Suprapubic skin (tissue), 4 donors: ENCODE results near the gene IKZF4. TPM values are rescaled to one million over a fixed set of nuclear protein-coding genes. Genes with fewer than 3 reads are reported as not detected.

Experiments used
- DNase-seq, 2 donors: peaks; one replicate each; pipeline ENCODE4 v3.0.0-alpha.2; 2019; ENCODE audit warnings: low spot score in 2 of 2
- H3K27ac ChIP-seq: fragments of 200-600 bp; sonication (generic); one replicate; pipeline ENCODE4 v1.5.1; 2019
- H3K27me3 ChIP-seq: fragments of 200-600 bp; sonication (generic); one replicate; pipeline ENCODE4 v1.5.1; 2019
- H3K36me3 ChIP-seq: fragments of 200-600 bp; sonication (generic); one replicate; pipeline ENCODE4 v1.5.1; 2019
- H3K4me1 ChIP-seq: fragments of 200-600 bp; sonication (generic); one replicate; pipeline ENCODE4 v1.5.1; 2019
- H3K4me3 ChIP-seq: fragments of 200-600 bp; sonication (generic); one replicate; pipeline ENCODE4 v1.5.1; 2019; ENCODE audit warnings: mild to moderate bottlenecking
- H3K9me3 ChIP-seq: fragments of 200-600 bp; sonication (generic); one replicate; pipeline ENCODE4 v1.5.1; 2019
- EP300 ChIP-seq: sonication (generic); formaldehyde crosslinking; IDR thresholded peaks from one replicate; pipeline ENCODE4 v1.6.1; 2017; ENCODE audit warnings: antibody characterized with exemption
- POLR2A ChIP-seq, 2 donors: fragments of 450-650 bp; IDR thresholded peaks; one replicate each; pipeline ENCODE4 v1.6.1; 2017; ENCODE audit warnings: antibody characterized with exemption in 2 of 2, mild to moderate bottlenecking in 2 of 2, moderate library complexity in 2 of 2
- POLR2AphosphoS5 ChIP-seq, 3 donors: sonication (generic); formaldehyde crosslinking; IDR thresholded peaks; one replicate each; pipeline ENCODE4 v1.6.1; 2017; ENCODE audit warnings: antibody characterized with exemption in 3 of 3
- WGBS: methylation state at CpG from one replicate; pipeline ENCODE4 v1.1.5; 2018; 5-methylcytosine and 5-hydroxymethylcytosine counted together
- total RNA-seq, 4 donors: library from RNA; depleted of rRNA; stranded (reverse); fragments of >200 nt; gene quantifications; one replicate each; pipeline ENCODE4 v1.1.0, GENCODE V29; 2016
- TF ChIP-seq, protein P1 (sequence below), 2 donors: fragments of 200-600 bp in 1 of 2; fragments of 450-650 bp in 1 of 2; sonication (generic) in 1 of 2; IDR thresholded peaks; one replicate each; pipeline ENCODE4 v1.5.1; 2016 to 2019; ENCODE audit warnings: antibody characterized with exemption in 2 of 2, mild to moderate bottlenecking in 1 of 2, moderate library complexity in 1 of 2

The IKZF4 gene
- total RNA-seq, 4 donors from 2014 or later: 3.2 to 10.5 (median 3.8) TPM

DNA sequence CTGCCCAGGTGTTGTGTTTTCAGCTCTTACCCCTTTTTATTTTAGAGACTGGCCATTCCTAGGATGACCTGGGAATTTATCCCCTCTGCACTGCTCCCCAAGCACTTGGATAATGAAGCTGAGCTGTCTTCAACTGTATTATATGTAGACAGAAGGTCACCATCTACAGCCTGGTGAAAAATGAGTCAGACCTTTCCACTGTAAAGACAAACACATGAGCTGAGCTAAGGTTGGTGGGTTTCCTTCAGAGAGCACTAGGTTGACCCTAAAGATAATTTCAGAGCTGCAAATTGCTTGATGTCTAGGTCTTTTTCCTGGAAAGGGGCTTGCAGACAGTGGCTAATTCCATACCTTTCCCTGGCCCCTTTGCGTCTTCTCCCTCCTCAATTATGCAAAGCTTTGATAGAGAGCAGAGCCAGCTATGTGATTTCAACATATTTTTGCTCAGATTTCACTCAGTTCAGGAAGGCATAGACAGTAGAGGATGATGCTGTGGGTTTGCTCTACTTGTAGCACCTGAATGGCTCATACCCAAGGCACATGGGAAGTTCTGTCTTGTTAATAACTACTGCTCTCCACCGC lies 9.2 kb upstream of the IKZF4 start:
- Histone ChIP-seq H3K4me1 (peaks cover 12% of the 10 kb centered on the region), H3K27me3 (no peaks in the 10 kb centered on the region), H3K36me3 (no peaks in the 10 kb centered on the region), H3K27ac (no peak overlapping the region), H3K4me3 (no peak overlapping the region), H3K9me3 (no peaks in the 10 kb centered on the region)
- no peak for DNase-seq
- no peak for TF ChIP-seq POLR2AphosphoS5 (IDR thresholded peaks at IDR 0.05)
- no peak for TF ChIP-seq POLR2A (IDR thresholded peaks at IDR 0.05)
- TF ChIP-seq, protein P1, sequence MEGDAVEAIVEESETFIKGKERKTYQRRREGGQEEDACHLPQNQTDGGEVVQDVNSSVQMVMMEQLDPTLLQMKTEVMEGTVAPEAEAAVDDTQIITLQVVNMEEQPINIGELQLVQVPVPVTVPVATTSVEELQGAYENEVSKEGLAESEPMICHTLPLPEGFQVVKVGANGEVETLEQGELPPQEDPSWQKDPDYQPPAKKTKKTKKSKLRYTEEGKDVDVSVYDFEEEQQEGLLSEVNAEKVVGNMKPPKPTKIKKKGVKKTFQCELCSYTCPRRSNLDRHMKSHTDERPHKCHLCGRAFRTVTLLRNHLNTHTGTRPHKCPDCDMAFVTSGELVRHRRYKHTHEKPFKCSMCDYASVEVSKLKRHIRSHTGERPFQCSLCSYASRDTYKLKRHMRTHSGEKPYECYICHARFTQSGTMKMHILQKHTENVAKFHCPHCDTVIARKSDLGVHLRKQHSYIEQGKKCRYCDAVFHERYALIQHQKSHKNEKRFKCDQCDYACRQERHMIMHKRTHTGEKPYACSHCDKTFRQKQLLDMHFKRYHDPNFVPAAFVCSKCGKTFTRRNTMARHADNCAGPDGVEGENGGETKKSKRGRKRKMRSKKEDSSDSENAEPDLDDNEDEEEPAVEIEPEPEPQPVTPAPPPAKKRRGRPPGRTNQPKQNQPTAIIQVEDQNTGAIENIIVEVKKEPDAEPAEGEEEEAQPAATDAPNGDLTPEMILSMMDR (IDR thresholded peaks at IDR 0.05): no peak
- no peak for TF ChIP-seq EP300
- 98% methylated on average over 2 of the region's 2 CpGs for WGBS

DNA sequence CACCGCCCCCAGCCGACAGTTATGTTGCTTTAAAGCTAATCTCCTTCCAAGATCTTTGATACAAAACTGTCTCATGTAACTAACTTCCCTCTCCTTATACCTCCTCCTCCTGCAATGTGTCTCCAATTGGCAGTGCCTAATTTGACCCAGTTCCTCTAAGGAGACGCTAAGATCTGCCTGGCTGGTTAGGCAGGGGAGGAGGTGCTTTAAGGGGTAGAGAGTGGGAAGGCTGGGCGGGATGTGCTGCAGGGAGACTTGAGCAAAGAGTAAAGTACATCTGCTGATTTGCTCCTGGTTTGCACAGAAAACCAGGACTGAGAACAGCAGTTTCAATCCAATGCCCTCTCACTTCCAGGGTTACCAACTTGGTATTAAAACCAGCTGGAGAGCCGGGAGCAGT lies 7.4 kb upstream of the IKZF4 start:
- DNase-seq: no peak
- Histone ChIP-seq H3K27ac (no peak overlapping the region), H3K4me3 (no peak overlapping the region), H3K9me3 (no peaks in the 10 kb centered on the region), H3K36me3 (no peaks in the 10 kb centered on the region), H3K4me1 (no peaks in the 10 kb centered on the region), H3K27me3 (no peaks in the 10 kb centered on the region)
- TF ChIP-seq EP300: no peak
- TF ChIP-seq POLR2A (IDR thresholded peaks at IDR 0.05): no peak
- TF ChIP-seq, protein P1 (IDR thresholded peaks at IDR 0.05): no peak
- no peak for TF ChIP-seq POLR2AphosphoS5 (IDR thresholded peaks at IDR 0.05)
- WGBS: 69% methylated on average over 4 of the region's 5 CpGs

DNA sequence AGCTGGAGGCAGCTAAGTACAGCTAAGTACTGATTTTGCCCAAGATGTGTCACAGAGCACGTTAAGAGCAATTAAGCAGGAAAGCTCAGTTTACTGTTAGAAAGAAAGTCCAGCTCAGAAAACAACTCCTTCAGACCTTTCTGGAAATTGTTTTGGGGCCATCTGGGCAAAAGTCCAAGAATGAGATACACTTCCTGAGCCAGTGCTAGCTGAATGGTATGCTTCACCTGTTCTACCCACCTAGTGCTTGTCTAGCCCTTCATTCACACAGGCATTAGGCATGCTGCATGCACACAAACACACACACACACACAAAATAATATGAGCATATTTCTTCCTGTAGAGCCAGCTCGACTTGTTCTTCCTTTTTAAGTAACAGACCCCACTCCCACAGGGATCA lies 6.6 kb upstream of the IKZF4 start:
- DNase-seq: no peak
- Histone ChIP-seq H3K9me3 (no peaks in the 10 kb centered on the region), H3K27ac (no peak overlapping the region), H3K4me1 (no peaks in the 10 kb centered on the region), H3K4me3 (no peak overlapping the region), H3K36me3 (peaks cover 5% of the 10 kb centered on the region), H3K27me3 (no peaks in the 10 kb centered on the region)
- TF ChIP-seq EP300 (no peak), POLR2AphosphoS5 (IDR thresholded peaks at IDR 0.05) (no peak)
- 64% methylated on average over 2 of the region's 2 CpGs for WGBS

DNA sequence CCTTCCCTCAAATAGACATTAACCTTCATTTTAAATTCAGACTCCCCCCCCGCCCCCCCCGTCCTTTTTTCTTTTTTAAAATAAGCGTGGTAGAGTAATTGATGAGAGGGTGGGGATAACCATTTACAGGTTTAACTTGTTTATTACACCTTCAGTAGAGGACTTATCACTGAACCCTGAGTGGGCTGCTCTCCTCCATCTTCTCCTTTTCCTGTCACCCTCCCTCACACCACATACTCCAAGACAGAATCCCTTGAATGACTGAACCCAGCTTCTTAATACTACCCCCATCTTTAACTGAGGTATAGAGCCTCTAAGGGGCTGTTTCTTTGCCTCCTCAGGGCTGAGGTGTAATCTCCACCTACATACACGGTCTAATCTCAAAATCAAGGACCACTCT lies 3.7 kb upstream of the IKZF4 start:
- no peak overlapping the region for H3K27ac ChIP-seq
- 86% methylated on average over 4 of the region's 4 CpGs for WGBS
- H3K36me3 ChIP-seq: peaks cover 12% of the 10 kb centered on the region
- no peak for DNase-seq
- peaks cover 12% of the 10 kb centered on the region for H3K4me1 ChIP-seq
- H3K9me3 ChIP-seq: no peaks in the 10 kb centered on the region
- no peak for TF ChIP-seq POLR2A (IDR thresholded peaks at IDR 0.05)
- TF ChIP-seq POLR2AphosphoS5 (IDR thresholded peaks at IDR 0.05): no peak
- TF ChIP-seq, protein P1 (IDR thresholded peaks at IDR 0.05): no peak
- TF ChIP-seq EP300: no peak
- no peak overlapping the region for H3K4me3 ChIP-seq
- no peaks in the 10 kb centered on the region for H3K27me3 ChIP-seq

DNA sequence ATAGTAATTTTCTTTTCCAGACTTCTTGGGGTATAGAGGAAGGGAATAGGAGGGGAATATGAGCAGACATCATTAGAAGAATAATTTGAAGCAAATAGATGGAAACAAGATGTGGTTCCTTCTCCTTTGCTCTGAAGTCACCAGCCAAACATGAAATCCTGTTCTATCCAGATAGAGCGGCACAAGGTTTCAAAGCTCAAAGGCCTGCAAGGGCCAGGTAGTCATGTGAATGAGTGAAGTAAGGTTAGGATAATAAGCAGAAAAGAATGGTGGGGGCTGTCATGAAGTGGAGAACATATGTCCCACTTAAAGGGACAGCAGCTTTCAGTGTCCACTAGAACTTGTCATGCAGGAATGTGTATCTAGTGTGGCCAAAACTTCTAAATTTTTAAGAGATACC lies 2.5 kb upstream of the IKZF4 start:
- H3K4me3 ChIP-seq: no peak overlapping the region
- H3K27ac ChIP-seq: no peak overlapping the region
- peaks cover 12% of the 10 kb centered on the region for H3K4me1 ChIP-seq
- 100% methylated on average over 1 of the region's 1 CpG for WGBS
- no peaks in the 10 kb centered on the region for H3K9me3 ChIP-seq
- peaks cover 12% of the 10 kb centered on the region for H3K36me3 ChIP-seq
- H3K27me3 ChIP-seq: no peaks in the 10 kb centered on the region
- TF ChIP-seq POLR2AphosphoS5 (IDR thresholded peaks at IDR 0.05) (no peak), POLR2A (IDR thresholded peaks at IDR 0.05) (no peak)
- DNase-seq: no peak

DNA sequence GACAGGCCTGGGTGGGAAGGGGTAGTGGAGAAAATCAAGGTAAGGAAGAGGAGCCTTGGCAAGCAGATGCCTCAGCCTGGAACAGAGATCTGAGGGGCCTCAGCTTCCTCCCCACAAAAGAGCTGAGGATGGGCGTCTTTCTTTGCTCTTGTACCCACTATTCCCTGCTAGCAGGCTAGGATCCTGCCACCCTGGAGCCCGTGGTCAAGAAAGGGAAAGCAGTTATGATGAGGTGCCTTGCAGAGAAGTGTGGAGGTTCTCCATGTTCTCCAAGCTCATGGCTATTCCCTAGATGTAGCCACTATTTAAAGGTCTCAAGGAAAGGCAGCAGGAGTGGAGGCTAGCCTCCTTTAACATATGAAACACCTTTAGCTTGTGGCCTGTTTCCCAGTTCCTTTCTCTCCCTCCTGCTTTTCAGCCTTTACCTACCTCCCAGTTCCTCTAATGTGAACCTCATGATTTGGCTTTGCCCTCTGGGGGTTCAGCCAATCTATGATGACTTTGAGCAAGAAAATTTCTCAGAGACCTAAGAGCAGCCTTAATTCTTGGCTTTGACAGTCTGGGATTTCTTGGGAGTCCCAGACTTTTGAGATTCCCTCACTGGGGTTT lies 1.1 kb downstream of the IKZF4 start:
- Histone ChIP-seq H3K9me3 (no peaks in the 10 kb centered on the region), H3K4me1 (peaks cover 12% of the 10 kb centered on the region), H3K4me3 (peak overlapping the region; percentile 14), H3K36me3 (peaks cover 29% of the 10 kb centered on the region), H3K27me3 (no peaks in the 10 kb centered on the region), H3K27ac (no peak overlapping the region)
- DNase-seq: no peak
- TF ChIP-seq POLR2A (IDR thresholded peaks at IDR 0.05) (no peak), EP300 (no peak), POLR2AphosphoS5 (IDR thresholded peaks at IDR 0.05) (no peak)
- TF ChIP-seq, protein P1 (IDR thresholded peaks at IDR 0.05): no peak
- WGBS: 54% methylated on average over 2 of the region's 2 CpGs
